DMS53 (cell line): ENCODE measurements around the gene CREB5.
"Not testable (repeated sequence)": the region's sequence is repeated elsewhere in the genome, so short reads cannot be mapped to it uniquely, and the experiment has no call there.

Source experiments
- DNase-seq: peaks from one replicate; lab custom pipeline; 2025; lab: John Stamatoyannopoulos, UW

The CREB5 gene

GRCh38 chr7:28813243-28813962 is 401.1 kb downstream of the CREB5 start:
- no peak for DNase-seq

DNA sequence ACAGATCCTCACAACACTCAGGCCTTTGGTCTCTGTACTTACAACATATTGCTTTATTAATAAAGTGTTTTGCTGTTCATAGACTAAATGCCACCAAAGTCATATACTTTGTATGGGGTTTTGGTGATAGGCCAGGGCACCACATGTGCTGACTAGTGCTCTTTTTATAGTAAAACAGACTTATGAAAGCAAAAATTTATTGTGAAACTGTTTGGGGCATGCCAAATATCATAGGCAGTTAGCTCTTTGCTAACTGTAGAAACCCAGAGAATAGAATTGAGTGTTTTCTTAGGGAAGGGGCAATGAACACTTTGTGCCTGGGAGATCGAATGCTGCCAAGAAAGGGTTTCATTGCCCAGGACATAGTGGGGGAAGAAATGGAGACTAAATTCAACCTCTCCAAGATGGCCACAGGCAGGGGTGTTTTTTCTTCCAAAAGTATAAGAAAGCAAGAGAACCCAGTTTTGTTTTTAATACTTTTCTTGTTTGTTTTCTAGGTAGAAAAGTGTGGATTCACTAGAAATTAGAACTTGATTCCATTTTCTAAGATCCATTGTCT is 403.1 kb downstream of the CREB5 start:
- no peak for DNase-seq

GRCh38 chr7:28815928-28816373 is 403.6 kb downstream of the CREB5 start:
- no peak for DNase-seq

- peak; percentile 15 for DNase-seq
These were observed 406.7 kb downstream of the CREB5 start for GRCh38 chr7:28818996-28819395.

- no peak for DNase-seq
These were observed 411.3 kb downstream of the CREB5 start for GRCh38 chr7:28823582-28823981.

GRCh38 chr7:28825817-28826448 is 413.6 kb downstream of the CREB5 start:
- not testable (repeated sequence) for DNase-seq

GRCh38 chr7:28830846-28831245 is 418.5 kb downstream of the CREB5 start:
- no peak for DNase-seq

- no peak for DNase-seq
These were observed 420.4 kb downstream of the CREB5 start for GRCh38 chr7:28832669-28833068.

- DNase-seq, result no peak
These were observed 423.5 kb downstream of the CREB5 start for GRCh38 chr7:28835800-28836199.

GRCh38 chr7:28836716-28837115 is 424.4 kb downstream of the CREB5 start:
- DNase-seq, result no peak

- DNase-seq, result no peak
These were observed 424.9 kb downstream of the CREB5 start for GRCh38 chr7:28837216-28837615.

- peak; percentile 72 for DNase-seq
These were observed 428.3 kb downstream of the CREB5 start for GRCh38 chr7:28840592-28840995.

GRCh38 chr7:28841766-28842165 is 429.4 kb downstream of the CREB5 start:
- no peak for DNase-seq

- DNase-seq, result no peak
These were observed 430.5 kb downstream of the CREB5 start for GRCh38 chr7:28842769-28843295.

GRCh38 chr7:28845106-28845505 is 432.8 kb downstream of the CREB5 start:
- no peak for DNase-seq

GRCh38 chr7:28847176-28847575 is 434.9 kb downstream of the CREB5 start:
- DNase-seq, result no peak

- no peak for DNase-seq
These were observed 435.4 kb downstream of the CREB5 start for GRCh38 chr7:28847681-28848080.

- DNase-seq, result no peak
These were observed 436.6 kb downstream of the CREB5 start for GRCh38 chr7:28848906-28849305.

DNA sequence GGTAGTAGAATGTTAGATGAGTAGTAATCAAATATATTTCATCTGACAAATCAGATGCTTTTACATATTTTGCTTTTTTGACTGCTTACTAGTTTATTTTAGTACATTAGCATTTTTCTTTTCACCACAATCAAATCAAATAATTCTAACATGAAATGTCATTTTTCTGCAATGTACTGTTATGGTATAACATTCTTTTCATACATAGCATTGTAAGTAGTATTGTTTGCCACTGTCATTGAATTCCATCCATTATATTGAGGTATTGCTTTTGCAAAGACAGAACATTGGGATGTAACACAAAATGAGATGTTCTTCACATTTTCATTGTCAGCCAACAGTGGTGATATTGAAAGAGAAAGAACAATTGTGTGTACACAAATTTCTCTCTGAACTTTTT is 438.4 kb downstream of the CREB5 start:
- DNase-seq, result no peak

DNA sequence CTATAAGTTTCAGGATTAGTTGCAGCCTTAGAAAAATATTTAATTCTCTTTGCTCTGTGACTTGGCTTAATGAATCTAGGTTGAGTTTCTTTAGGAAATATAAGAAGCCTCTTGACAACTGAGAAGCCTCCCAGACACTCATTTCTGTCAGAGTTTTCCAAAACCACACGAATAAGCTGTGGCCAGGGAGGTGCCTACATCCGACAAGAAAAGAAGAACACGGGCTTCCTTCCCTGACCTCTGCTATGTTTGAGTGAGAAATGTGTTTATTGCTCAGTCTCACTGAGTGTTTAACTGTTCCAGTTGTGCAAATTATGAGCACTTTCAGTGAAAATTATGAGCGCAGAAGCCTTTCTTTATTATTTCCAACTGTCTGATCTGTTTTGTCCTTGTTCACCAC is 440.8 kb downstream of the CREB5 start:
- DNase-seq, result peak; percentile 31

- DNase-seq, result peak; percentile 94
These were observed 441.8 kb downstream of the CREB5 start for GRCh38 chr7:28853834-28854749.

DNA sequence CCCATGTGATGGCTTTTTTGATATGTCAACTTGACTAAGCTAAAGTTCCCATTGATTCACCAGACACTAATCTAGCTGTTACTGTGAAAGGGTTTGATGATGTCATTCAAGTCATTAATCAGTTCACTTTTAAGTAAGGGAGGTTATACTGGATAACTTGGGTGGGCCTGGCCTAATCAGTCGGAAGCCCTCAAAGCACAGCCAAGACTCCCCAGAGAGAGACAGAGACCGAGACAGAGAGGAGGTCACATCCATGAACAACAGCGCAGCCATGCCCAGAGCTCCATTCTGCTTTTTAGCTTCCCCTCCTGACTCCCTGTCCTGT is 442.4 kb downstream of the CREB5 start:
- DNase-seq, result peak; percentile 49
